ENCODE measurements around the gene DLX2. TPM values are rescaled to one million over a fixed set of nuclear protein-coding genes. Genes with fewer than 3 reads are reported as not detected.

Gene DLX2
- total and polyA plus RNA-seq, 10 of the 15 experiments (the other 5 are each of a cell fraction or from before 2014, with no cell fraction given) = 0.03 TPM; not detected in 9

DNA sequence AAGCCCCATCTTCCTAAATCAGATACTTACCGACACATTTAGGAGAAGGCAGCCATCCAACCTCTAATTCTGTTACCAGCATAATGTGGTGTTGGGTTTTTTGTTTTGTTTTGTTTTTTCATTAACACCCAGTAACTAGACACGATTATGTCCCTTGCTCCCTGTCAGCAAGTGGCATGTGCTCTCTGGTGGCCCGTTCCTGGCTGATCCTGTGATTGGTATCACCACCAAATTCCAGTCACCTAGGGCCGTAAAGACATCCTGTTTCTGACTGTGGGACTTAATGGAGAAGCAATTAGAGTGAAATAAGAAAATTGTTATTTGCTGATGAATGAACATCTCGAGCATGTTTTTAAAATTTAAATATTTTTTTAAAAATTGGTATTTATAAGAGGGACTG is 23.3 kb downstream of the DLX2 start (continued):
- TF ChIP-seq ZBTB11 (CRISPR knock-in tag; IDR thresholded peaks at IDR 0.05) = no peak
- no peak for TF ChIP-seq SREBF2 (IDR thresholded peaks at IDR 0.05; ENCODE audit: low read length)
- TF ChIP-seq RFX5 (IDR thresholded peaks at IDR 0.05; ENCODE audit: low read depth, low read length) = no peak
- no peak for TF ChIP-seq BACH1 (IDR thresholded peaks at IDR 0.05; ENCODE audit: borderline replicate concordance)
- no peak for TF ChIP-seq NR2F1 (conservative IDR thresholded peaks at IDR 0.05)
- no peak for TF ChIP-seq ZNF274 (IDR thresholded peaks at IDR 0.05; ENCODE audit: insufficient read depth, insufficient read length)
- TF ChIP-seq RELA (IDR thresholded peaks at IDR 0.05; ENCODE audit: borderline replicate concordance, partially characterized antibody) = no peak

DNA sequence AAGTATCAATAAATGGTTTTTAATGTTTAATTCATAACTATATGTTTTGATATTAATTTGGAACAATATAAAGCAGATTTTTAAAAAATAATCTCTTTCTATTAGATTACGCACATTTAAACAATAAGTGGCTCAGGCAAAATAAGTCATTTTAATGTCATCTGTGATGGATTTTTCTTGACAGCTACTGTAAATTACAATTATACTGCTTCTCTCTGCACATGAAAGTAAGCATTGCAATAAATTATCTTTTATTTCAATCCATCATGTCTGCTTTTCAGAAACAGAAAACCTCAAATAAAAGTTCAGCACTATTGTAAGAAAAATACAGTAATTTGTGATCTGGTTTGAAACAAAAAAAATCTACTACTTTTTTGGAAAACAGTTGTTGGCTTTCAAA is 28.4 kb downstream of the DLX2 start:
- no peaks in the 10 kb centered on the region for H3K4me1 ChIP-seq (ENCODE audit: control insufficient read depth, insufficient read depth, low read length)
- intact Hi-C loops (cut with micrococcal nuclease; ENCODE audit: unreplicated experiment) = no loop called here
- no peak overlapping the region for H3K9ac ChIP-seq (ENCODE audit: control insufficient read depth, insufficient read depth, low read length)
- H3K4me2 ChIP-seq (ENCODE audit: control insufficient read depth, insufficient read depth) = no peak overlapping the region
- RAD21 ChIA-PET (ENCODE audit: unreplicated experiment) = no interaction called here
- TF ChIP-seq HSF1 (IDR thresholded peaks at IDR 0.05; ENCODE audit: low read depth, low read length) (no peak), ATF7 (IDR thresholded peaks at IDR 0.05; ENCODE audit: low read depth) (no peak), ESRRA (IDR thresholded peaks at IDR 0.05; ENCODE audit: low read length) (no peak), YBX1 (IDR thresholded peaks at IDR 0.05) (no peak), ZNF274 (IDR thresholded peaks at IDR 0.05; ENCODE audit: insufficient read depth, insufficient read length) (no peak), GABPA (IDR thresholded peaks at IDR 0.05; ENCODE audit: low read depth) (no peak), SP1 (IDR thresholded peaks at IDR 0.05; ENCODE audit: low read depth, low read length) (no peak), EED (IDR thresholded peaks at IDR 0.05; ENCODE audit: low read depth) (no peak)
- POLR2A ChIA-PET = no interaction called here
- H3K27me3 ChIP-seq (replicated peaks in 1 of 2; ENCODE audit: control insufficient read depth in 2 of 2, insufficient read depth in 2 of 2, low read length in 1 of 2) = no peaks in the 10 kb centered on the region
- DNase-seq (ENCODE audit: low read depth, low spot score) (no peak), FAIRE-seq (no peak), ATAC-seq (no peak)
- no peaks in the 10 kb centered on the region for H3K79me2 ChIP-seq (ENCODE audit: control insufficient read depth, insufficient read depth, low read length)
- H4K20me1 ChIP-seq (ENCODE audit: control insufficient read depth, insufficient read depth) = no peaks in the 10 kb centered on the region
- no TSS peak for BruUV-seq (replicated peaks)
- H3K9me3 ChIP-seq (replicated peaks; ENCODE audit: control insufficient read depth, insufficient read depth, low read length) = no peaks in the 10 kb centered on the region
- H2AFZ ChIP-seq (ENCODE audit: control insufficient read depth, low read depth, low read length) = no peak overlapping the region
- 100% methylated on average over 1 of the region's 1 CpG for WGBS (ENCODE audit: insufficient coverage, insufficient replicate concordance, low lambda C conversion rate, missing lambda C conversion rate)
- H3K36me3 ChIP-seq (ENCODE audit: control insufficient read depth in 2 of 2, insufficient read depth in 2 of 2, low read length in 1 of 2) = no peaks in the 10 kb centered on the region
- SMC1A ChIA-PET (ENCODE audit: uncharacterized antibody, unreplicated experiment) = no interaction called here
- H3K4me3 ChIP-seq = no peak overlapping the region
- in situ Hi-C loops (cut with MboI) = no loop called here
- CTCF ChIA-PET = no interaction called here
- no peak overlapping the region for H3K27ac ChIP-seq (ENCODE audit: control insufficient read depth, insufficient read depth)
